Activated naive CD4-positive, alpha-beta T cell treated with anti-CD3 and anti-CD28 coated beads for 36 hours (primary cell): ENCODE measurements around the gene RELN. TPM values are rescaled to one million over a fixed set of nuclear protein-coding genes. Genes with fewer than 3 reads are reported as not detected.
A peak's percentile ranks its signal among the peaks of the same experiment; 100 is the strongest.
"Not testable (repeated sequence)": the region's sequence is repeated elsewhere in the genome, so short reads cannot be mapped to it uniquely, and the experiment has no call there.

ENCODE experiments used
- CTCF ChIA-PET: fragments of 350-600 bp; sonication (Branson Sonifier 250); formaldehyde crosslinking; loops from one replicate; lab custom pipeline; 2021; ENCODE audit warnings: antibody characterized with exemption; lab: Charles Lee
- DNase-seq: peaks from one replicate; pipeline ENCODE4 v3.0.0-alpha.2; 2020
- H3K27ac Mint-ChIP-seq: one replicate; pipeline ENCODE4 v1.8.0; 2021; ENCODE audit warnings: mild to moderate bottlenecking, mixed read lengths
- H3K27me3 Mint-ChIP-seq: one replicate; pipeline ENCODE4 v1.8.0; 2021; ENCODE audit warnings: low read depth, mixed read lengths
- H3K36me3 Mint-ChIP-seq: one replicate; pipeline ENCODE4 v1.8.0; 2021; ENCODE audit warnings: low read depth, mixed read lengths
- H3K4me1 Mint-ChIP-seq: one replicate; pipeline ENCODE4 v1.8.0; 2021; ENCODE audit warnings: low read depth, mixed read lengths
- H3K4me3 Mint-ChIP-seq: one replicate; pipeline ENCODE4 v1.8.0; 2021; ENCODE audit warnings: mild to moderate bottlenecking, moderate library complexity, mixed read lengths
- H3K9me3 Mint-ChIP-seq: one replicate; pipeline ENCODE4 v1.8.0; 2021; ENCODE audit warnings: mixed read lengths
- intact Hi-C: fragments of 100-400 bp; cut with micrococcal nuclease; formaldehyde crosslinking; loops from one replicate; pipeline ENCODE4 v1.15.1; 2023
- total RNA-seq, 2 experiments: library from RNA; stranded (reverse); gene quantifications; one replicate each; pipeline ENCODE4 v1.2.3, GENCODE V29; 2021

RELN gene
- total RNA-seq = not detected

DNA sequence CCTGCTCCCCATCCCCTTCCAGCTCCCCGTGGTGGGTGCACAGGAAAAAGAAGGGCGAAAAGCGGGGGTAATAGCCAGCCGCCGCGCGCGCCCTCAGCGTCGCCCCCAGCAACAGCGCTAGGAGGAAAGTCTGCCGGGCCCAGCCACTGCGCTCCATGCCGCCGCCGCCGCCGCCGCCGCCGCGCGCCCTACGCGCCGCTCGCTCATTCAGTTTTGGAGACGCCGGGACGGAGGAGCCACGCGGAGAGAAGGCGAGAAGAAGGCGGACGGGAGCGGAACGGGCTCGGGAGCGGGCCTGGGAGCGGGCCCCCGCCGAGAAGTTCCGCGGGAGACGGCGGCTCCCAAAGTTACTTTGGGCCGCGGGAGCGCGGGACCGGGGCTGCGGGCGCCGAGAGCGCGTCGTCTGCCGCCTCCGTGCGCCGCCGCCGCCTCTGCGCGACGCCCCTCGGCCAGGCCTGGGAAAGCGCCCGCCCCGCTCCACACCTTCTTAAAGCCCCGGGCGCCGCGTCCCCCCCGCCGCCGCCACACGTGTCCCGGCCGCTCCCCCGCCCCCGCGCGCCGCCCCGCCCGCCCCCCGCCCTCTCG is at the start of gene RELN:
Gene RELN (minus strand): TSS at position 459 of the 585 bp plus-strand sequence. CDS start 302 bp downstream, at position 157.
- CTCF ChIA-PET = no interaction called here
- Mint-ChIP-seq H3K4me3 (peak within 1 kb of the TSS; percentile 63), H3K27me3 (peaks cover 32% of the 10 kb centered on the region), H3K4me1 (peaks cover 10% of the 10 kb centered on the region), H3K27ac (no peak within 1 kb of the TSS), H3K9me3 (no peaks in the 10 kb centered on the region), H3K36me3 (no peaks in the 10 kb centered on the region)
- no peak for DNase-seq
- intact Hi-C loops = no loop called here

DNA sequence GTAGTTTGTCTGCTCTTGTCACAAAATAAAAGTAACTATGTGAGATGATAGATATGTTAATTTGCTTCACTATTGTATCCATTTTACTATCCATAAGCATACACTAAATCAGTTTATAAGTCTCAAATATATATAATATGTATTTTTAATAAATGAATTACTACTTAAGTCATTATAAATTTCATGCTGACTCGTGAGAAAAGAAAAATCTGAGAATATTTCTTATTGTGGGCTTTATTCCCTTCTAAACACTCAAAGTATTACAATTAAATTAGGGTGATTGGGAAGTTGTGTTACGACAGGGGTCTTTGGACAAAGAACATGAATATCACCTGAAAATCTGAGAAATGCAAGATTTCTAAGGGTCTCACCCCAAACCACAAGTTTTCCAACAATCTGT is 48.7 kb upstream of the RELN start:
- intact Hi-C loops = no loop called here
- Mint-ChIP-seq H3K9me3 (peaks cover 5% of the 10 kb centered on the region), H3K27ac (no peak overlapping the region), H3K27me3 (peaks cover 17% of the 10 kb centered on the region), H3K36me3 (no peaks in the 10 kb centered on the region), H3K4me3 (no peak overlapping the region), H3K4me1 (no peaks in the 10 kb centered on the region)
- CTCF ChIA-PET = no interaction called here
- no peak for DNase-seq

DNA sequence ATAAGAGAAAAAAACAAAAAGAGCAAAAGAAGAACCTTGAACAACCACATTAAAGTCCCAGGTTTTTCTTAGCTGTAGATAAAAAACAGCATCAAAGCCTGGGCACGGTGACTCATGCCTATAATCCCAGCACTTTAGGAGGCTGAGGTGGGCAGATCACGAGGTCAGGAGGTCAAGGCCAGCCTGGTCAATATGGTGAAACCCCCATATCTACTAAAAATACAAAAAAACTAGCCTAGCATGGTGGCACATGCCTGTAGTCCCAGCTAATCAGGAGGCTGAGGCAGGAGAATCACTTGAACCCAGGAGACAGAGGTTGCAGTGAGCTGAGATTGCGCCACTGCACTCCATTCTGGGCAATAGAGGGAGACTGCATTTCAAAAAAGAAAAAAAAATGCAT is 47.4 kb upstream of the RELN start:
- intact Hi-C loops, H3K36me3 Mint-ChIP-seq, CTCF ChIA-PET, H3K4me3 Mint-ChIP-seq, H3K9me3 Mint-ChIP-seq, H3K27ac Mint-ChIP-seq, H3K4me1 Mint-ChIP-seq, DNase-seq: not testable (repeated sequence)
- H3K27me3 Mint-ChIP-seq = peaks cover 16% of the 10 kb centered on the region

- Mint-ChIP-seq H3K9me3 (peaks cover 5% of the 10 kb centered on the region), H3K4me1 (no peaks in the 10 kb centered on the region), H3K36me3 (no peaks in the 10 kb centered on the region), H3K4me3 (no peak overlapping the region), H3K27ac (no peak overlapping the region), H3K27me3 (peaks cover 21% of the 10 kb centered on the region)
- intact Hi-C loops = no loop called here
- no peak for DNase-seq
- CTCF ChIA-PET = no interaction called here
Observed at GRCh38 chr7:104035351-104035750, 45.9 kb upstream of the RELN start.

DNA sequence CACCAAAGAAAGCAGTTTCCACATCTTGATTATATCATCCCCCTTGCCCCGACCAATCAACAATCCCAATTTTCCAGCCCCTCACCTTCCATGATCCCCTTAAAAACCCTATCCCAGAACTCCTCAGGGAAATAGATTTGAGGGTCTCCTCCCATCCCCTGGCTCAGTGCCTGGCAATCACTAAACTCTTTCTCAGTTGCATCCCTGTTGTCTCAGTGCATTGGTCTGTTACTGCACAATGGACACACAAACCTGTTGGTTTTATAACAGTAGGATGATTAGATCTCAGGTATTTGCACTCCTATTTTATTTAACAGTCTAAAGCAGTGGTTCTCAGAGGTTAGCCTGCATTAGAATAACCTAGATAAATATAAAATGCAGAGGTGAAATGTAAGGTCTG is 45.2 kb upstream of the RELN start:
- no peak overlapping the region for H3K4me3 Mint-ChIP-seq
- H3K9me3 Mint-ChIP-seq = peaks cover 5% of the 10 kb centered on the region

GRCh38 chr7:104033837-104034236 is 44.4 kb upstream of the RELN start:
- no peak overlapping the region for H3K4me3 Mint-ChIP-seq
- H3K27me3 Mint-ChIP-seq = peaks cover 21% of the 10 kb centered on the region
- no peak overlapping the region for H3K27ac Mint-ChIP-seq
- peaks cover 5% of the 10 kb centered on the region for H3K9me3 Mint-ChIP-seq
- intact Hi-C loops = no loop called here
- no peaks in the 10 kb centered on the region for H3K4me1 Mint-ChIP-seq
- H3K36me3 Mint-ChIP-seq = no peaks in the 10 kb centered on the region
- no peak for DNase-seq
- CTCF ChIA-PET = interaction anchor here (1.6 kb wide), 1 partner anchor 11 kb away, joined by 3 read pairs; no protein-coding TSS in a partner anchor

More for the DNA sequence above, 45.2 kb upstream of the RELN start:
- CTCF ChIA-PET = no interaction called here
- intact Hi-C loops = no loop called here
- Mint-ChIP-seq H3K36me3 (no peaks in the 10 kb centered on the region), H3K27ac (no peak overlapping the region), H3K27me3 (peaks cover 21% of the 10 kb centered on the region), H3K4me1 (no peaks in the 10 kb centered on the region)
- no peak for DNase-seq

GRCh38 chr7:104032486-104032885 is 43.0 kb upstream of the RELN start:
- intact Hi-C loops = no loop called here
- DNase-seq = no peak
- Mint-ChIP-seq H3K27me3 (peaks cover 13% of the 10 kb centered on the region), H3K9me3 (peaks cover 5% of the 10 kb centered on the region), H3K27ac (no peak overlapping the region), H3K36me3 (no peaks in the 10 kb centered on the region), H3K4me3 (no peak overlapping the region), H3K4me1 (no peaks in the 10 kb centered on the region)
- CTCF ChIA-PET = no interaction called here

DNA sequence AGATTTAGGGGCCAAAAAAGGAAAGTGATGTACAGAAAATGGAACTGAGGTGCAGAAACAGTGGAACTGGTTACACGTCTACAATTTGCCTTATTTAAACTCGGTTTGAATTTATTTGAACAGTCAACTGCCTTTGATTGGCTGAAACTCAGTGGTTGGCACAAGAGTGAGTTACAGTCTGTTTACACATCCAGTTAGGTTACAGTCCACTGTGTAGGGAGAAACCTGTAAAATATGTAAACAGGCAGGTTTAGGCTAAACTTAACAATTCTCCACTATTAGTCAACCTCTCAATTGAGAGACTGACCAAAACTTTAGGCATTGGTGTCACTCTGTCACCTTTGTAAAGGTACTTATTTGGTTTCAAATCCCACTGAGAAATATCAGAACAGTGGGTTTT is 40.3 kb upstream of the RELN start:
- H3K4me1 Mint-ChIP-seq = no peaks in the 10 kb centered on the region
- H3K4me3 Mint-ChIP-seq = no peak overlapping the region
- CTCF ChIA-PET = no interaction called here
- peaks cover 4% of the 10 kb centered on the region for H3K9me3 Mint-ChIP-seq
- intact Hi-C loops = no loop called here
- no peak overlapping the region for H3K27ac Mint-ChIP-seq
- DNase-seq = no peak
- no peaks in the 10 kb centered on the region for H3K36me3 Mint-ChIP-seq
- H3K27me3 Mint-ChIP-seq = peaks cover 5% of the 10 kb centered on the region

- Mint-ChIP-seq H3K9me3 (no peaks in the 10 kb centered on the region), H3K4me1 (no peaks in the 10 kb centered on the region), H3K4me3 (no peak overlapping the region), H3K36me3 (no peaks in the 10 kb centered on the region), H3K27ac (no peak overlapping the region), H3K27me3 (peaks cover 5% of the 10 kb centered on the region)
- intact Hi-C loops = no loop called here
- CTCF ChIA-PET = no interaction called here
- DNase-seq = no peak
Observed at GRCh38 chr7:104024632-104025031, 35.2 kb upstream of the RELN start.

DNA sequence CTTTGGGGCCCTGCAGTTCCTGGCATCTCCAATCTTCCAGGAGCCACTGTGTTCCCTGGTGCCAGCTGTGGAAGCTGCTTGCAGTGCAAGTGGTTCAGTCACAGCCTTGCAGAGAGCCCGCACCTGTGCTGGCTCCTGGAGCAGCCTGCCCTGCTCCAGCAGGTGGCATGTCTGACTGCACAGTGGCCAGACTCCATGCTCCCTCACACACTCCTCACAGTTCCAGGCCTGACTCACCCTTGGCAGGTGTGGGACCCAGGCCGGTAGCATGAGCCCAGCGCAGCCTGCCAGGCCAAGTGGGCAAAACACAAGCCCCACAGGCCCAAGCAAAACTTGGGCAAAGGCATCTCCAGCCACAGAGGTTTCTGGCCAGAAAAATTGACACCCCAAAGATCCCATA is 33.6 kb upstream of the RELN start:
- Mint-ChIP-seq H3K4me3 (no peak overlapping the region), H3K4me1 (no peaks in the 10 kb centered on the region), H3K27ac (no peak overlapping the region), H3K9me3 (no peaks in the 10 kb centered on the region), H3K36me3 (no peaks in the 10 kb centered on the region), H3K27me3 (peaks cover 5% of the 10 kb centered on the region)
- CTCF ChIA-PET = interaction anchor here (1.0 kb wide), 1 partner anchor 10 kb away, joined by 3 read pairs; no protein-coding TSS in a partner anchor
- intact Hi-C loops = no loop called here
- no peak for DNase-seq

DNA sequence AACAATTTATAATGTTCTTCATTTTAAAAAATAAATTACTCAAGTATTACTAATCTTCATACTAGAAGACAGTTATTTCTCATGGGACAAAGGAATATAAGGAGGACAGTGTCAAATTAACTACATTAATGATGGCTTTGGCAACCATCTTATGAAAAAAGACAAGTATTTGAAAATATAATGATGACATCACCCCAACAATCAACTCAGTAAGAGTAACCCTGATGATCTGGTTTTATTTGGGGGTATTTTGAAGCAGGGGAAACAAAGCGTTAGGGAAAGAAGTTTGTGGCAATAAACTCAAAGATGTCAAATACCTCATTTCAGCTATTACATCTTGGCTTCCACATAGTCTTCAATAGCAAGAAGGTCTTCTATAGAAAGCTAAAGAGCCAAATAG is 29.0 kb upstream of the RELN start:
- CTCF ChIA-PET = no interaction called here
- Mint-ChIP-seq H3K4me1 (no peaks in the 10 kb centered on the region), H3K36me3 (no peaks in the 10 kb centered on the region), H3K27me3 (peaks cover 13% of the 10 kb centered on the region), H3K27ac (no peak overlapping the region), H3K4me3 (no peak overlapping the region), H3K9me3 (no peaks in the 10 kb centered on the region)
- no peak for DNase-seq
- intact Hi-C loops = no loop called here

DNA sequence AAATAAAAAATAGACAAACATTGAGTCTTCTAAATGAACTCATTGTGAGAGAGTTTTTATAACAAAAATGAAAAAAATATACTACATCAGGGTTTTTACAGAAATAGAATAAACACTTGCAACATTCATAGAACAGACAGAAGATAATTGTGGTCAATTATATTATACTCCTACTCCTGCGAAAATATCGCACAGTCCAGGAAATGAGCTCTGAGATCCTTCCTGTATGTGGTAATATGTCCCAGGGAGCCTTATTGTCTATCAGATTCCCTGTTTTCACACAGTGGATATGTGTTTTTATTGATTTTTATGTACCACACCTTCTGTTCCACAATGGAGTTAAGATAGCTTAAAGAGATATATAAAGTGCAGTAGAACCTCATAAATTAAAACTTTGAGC is 27.5 kb upstream of the RELN start:
- intact Hi-C loops = no loop called here
- Mint-ChIP-seq H3K4me3 (no peak overlapping the region), H3K36me3 (no peaks in the 10 kb centered on the region), H3K27ac (no peak overlapping the region), H3K27me3 (peaks cover 13% of the 10 kb centered on the region), H3K4me1 (no peaks in the 10 kb centered on the region), H3K9me3 (no peaks in the 10 kb centered on the region)
- CTCF ChIA-PET = no interaction called here
- no peak for DNase-seq

DNA sequence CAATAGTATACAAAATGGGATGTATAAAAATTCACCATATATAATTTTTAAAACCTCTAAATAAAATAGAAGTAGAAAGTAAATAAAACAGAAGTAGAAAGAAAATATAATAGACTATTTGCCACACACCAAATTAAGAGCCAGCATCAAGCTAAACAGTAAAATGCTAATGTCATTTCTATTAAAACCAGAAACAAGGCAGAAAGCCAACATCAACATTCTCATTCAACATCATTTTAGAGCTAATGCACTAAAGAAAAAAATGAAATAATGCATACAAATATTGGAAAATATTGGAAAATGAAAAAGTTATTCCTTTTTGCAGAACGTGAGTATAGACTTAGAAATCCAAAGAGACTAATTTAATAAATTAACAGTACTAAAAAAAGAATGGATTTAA is 23.4 kb upstream of the RELN start:
- H3K4me3 Mint-ChIP-seq = no peak overlapping the region
- CTCF ChIA-PET = no interaction called here
- intact Hi-C loops = no loop called here
- no peaks in the 10 kb centered on the region for H3K4me1 Mint-ChIP-seq
- no peaks in the 10 kb centered on the region for H3K9me3 Mint-ChIP-seq
- no peaks in the 10 kb centered on the region for H3K36me3 Mint-ChIP-seq
- DNase-seq = no peak
- H3K27me3 Mint-ChIP-seq = peaks cover 13% of the 10 kb centered on the region
- no peak overlapping the region for H3K27ac Mint-ChIP-seq
